ENCODE results near the gene SNTB2. TPM values are rescaled to one million over a fixed set of nuclear protein-coding genes. Genes with fewer than 3 reads are reported as not detected.

The SNTB2 gene
- total RNA-seq, 4 donors from 2014 or later, result 32.5 to 60.4 (median 51.8) TPM

DNA sequence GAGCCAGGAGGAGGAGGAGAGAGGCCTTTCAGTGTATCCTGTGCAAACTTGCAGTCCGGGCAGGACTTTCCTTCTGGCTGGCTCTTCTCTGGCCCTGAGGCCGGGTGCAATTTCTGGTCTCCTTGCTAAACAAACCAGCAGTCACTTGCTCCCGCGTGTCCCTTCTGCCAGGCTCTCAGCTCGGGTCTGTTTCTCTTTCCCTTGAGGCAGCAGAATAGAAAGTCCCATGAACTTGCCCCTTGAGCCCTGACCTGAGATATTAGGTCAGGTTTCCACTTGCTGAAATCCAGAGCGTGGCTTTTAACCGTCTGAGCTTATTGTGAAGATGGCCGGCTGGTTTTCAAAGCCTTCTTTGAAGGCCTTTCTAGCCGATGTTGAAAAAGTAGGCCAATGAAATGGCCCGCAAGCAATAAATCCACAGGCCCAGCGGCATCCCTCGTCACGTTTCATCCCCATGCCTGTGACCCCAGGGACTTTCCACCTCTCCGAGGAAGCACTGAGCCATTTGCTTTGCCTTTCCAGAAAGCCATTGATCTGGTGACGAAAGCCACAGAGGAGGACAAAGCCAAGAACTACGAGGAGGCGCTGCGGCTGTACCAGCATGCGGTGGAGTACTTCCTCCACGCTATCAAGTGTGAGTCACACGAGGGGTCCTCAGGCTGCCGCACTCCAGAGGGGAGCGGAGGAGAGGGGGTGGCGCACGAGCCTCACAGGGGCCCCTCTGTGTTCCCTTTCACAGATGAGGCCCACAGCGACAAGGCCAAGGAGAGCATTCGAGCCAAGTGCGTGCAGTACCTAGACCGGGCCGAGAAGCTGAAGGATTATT, 128.7 kb downstream of the SNTB2 start:
- DNase-seq (ENCODE audit: low spot score in 2 of 2), result peak in 1 of 2 donors; percentile 56
- intact Hi-C loops (cut with DNase I; ENCODE audit: low total_unique reads), result no loop called here

DNA sequence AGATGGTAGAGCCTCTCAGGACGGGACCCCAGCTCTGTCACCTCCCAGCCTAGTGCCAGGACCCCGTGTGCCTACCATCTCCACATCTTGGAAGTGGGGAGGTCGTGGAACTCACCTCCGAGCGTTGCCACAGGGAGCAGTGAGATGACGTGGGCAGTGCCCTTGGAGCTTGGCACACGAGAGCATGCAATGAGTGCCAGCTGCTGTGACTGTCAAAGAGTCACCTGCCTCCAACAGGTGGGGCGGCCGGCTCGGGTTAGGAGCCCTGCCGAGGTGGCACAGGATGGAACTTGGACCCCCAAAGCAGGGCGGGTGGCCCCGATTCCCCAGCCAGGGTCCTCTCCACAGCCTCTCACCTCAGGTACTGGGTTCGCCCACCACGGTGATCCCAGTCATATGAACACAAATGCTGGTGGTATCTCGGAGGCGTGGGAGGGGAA, 129.7 kb downstream of the SNTB2 start:
- peak in 1 of 2 donors; percentile 80 for DNase-seq (ENCODE audit: low spot score in 2 of 2)
- no peak for TF ChIP-seq CTCF (IDR thresholded peaks at IDR 0.05)
- no peak for TF ChIP-seq POLR2A (IDR thresholded peaks at IDR 0.05)
- 88 to 92% methylated on average over 13 to 17 of the region's 17 CpGs for WGBS, 2 donors
- H3K4me3 ChIP-seq (ENCODE audit: low read depth, poor library complexity, severe bottlenecking), result no peak overlapping the region
- intact Hi-C loops (cut with DNase I; ENCODE audit: low total_unique reads), result no loop called here

More for the DNA sequence above, 128.7 kb downstream of the SNTB2 start:
- 81 to 86% methylated on average over 30 of the region's 30 CpGs for WGBS, 2 donors
- TF ChIP-seq CTCF (IDR thresholded peaks at IDR 0.05) (no peak), POLR2A (IDR thresholded peaks at IDR 0.05) (no peak)
- no peak overlapping the region for H3K4me3 ChIP-seq (ENCODE audit: low read depth, poor library complexity, severe bottlenecking)

DNA sequence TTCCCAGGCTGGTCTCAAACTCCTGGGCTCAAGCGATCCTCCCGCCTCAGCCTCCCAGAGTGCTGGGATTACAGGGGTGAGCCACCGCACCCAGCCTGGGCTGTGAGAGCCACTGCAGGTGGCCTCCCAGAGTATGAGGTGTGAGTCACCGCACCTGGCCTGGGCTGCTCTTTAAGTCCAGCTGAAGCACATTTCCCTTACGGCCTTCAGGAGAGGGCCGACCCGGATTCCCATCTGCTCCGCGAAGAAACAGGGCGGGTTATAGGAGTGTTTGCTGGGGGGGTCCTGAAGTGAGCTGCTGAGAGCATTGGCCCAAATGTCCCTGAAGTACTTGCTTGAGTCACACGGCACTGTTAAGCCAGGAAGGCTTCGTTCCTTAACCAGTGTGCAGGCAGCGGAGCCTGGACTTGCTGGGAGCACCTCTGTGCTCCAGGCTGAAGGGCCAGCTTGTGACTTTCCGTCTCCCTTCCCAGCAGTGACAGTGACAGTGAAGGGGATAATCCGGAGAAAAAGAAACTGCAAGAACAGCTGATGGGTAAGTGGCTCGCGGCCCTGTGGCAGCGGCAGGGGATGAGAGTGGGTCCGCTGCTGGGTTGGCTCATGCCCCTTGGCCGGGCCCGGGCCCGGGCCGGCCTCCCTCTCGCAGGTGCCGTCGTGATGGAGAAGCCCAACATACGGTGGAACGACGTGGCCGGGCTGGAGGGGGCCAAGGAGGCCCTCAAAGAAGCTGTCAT, 131.4 kb downstream of the SNTB2 start:
- TF ChIP-seq POLR2A (IDR thresholded peaks at IDR 0.05) (no peak), CTCF (IDR thresholded peaks at IDR 0.05) (no peak)
- intact Hi-C loops (cut with DNase I; ENCODE audit: low total_unique reads), result no loop called here
- DNase-seq (ENCODE audit: low spot score in 2 of 2), result peak in 1 of 2 donors; percentile 39
- WGBS, 2 donors, result 90 to 94% methylated on average over 29 to 30 of the region's 30 CpGs
- no peak overlapping the region for H3K4me3 ChIP-seq (ENCODE audit: low read depth, poor library complexity, severe bottlenecking)

GRCh38 chr16:69318911-69319289, 131.9 kb downstream of the SNTB2 start:
- 81 to 83% methylated on average over 10 of the region's 10 CpGs for WGBS, 2 donors
- H3K4me3 ChIP-seq (ENCODE audit: low read depth, poor library complexity, severe bottlenecking), result no peak overlapping the region
- intact Hi-C loops (cut with DNase I; ENCODE audit: low total_unique reads), result no loop called here
- DNase-seq (ENCODE audit: low spot score in 2 of 2), result peak in 1 of 2 donors; percentile 79
- no peak for TF ChIP-seq CTCF (IDR thresholded peaks at IDR 0.05)
- no peak for TF ChIP-seq POLR2A (IDR thresholded peaks at IDR 0.05)

- intact Hi-C loops (cut with DNase I; ENCODE audit: low total_unique reads), result no loop called here
- DNase-seq (ENCODE audit: low spot score in 2 of 2), result peak in 1 of 2 donors; percentile 60
- no peak for TF ChIP-seq POLR2A (IDR thresholded peaks at IDR 0.05)
- no peak for TF ChIP-seq CTCF (IDR thresholded peaks at IDR 0.05)
- WGBS, 2 donors, result 95% methylated on average over 9 of the region's 9 CpGs
- H3K4me3 ChIP-seq (ENCODE audit: low read depth, poor library complexity, severe bottlenecking), result no peak overlapping the region
Measured at GRCh38 chr16:69319381-69319780, 132.4 kb downstream of the SNTB2 start.
